ENCODE data around the gene FOCAD.

GRCh38 chr9:20784196-20784595 is 100.1 kb downstream of the FOCAD start:
- no peak for TF ChIP-seq EZH2 (IDR thresholded peaks at IDR 0.05; ENCODE audit: insufficient read depth, low read length)
- no peak for TF ChIP-seq CTCF (IDR thresholded peaks at IDR 0.05; ENCODE audit: insufficient read depth, low read depth, low read length)
